HG02973 (cell line): ENCODE measurements around the gene CTBP1.

Source experiments
- ATAC-seq: cut with Tn5 transposase; IDR thresholded peaks from one replicate; pipeline ENCODE4 v1.9.1; 2021; ENCODE audit warnings: moderate library complexity; ENCODE audit not compliant: unreplicated experiment

CTBP1 gene

GRCh38 chr4:1250921-1251772 is 2.2 kb upstream of the CTBP1 start:
- no peak for ATAC-seq

GRCh38 chr4:1250527-1250812 is 1.5 kb upstream of the CTBP1 start:
- no peak for ATAC-seq

- peak; percentile 2 for ATAC-seq
These were observed 999 bp upstream of the CTBP1 start for GRCh38 chr4:1249731-1250526.

GRCh38 chr4:1249148-1249730 is 309 bp upstream of the CTBP1 start:
- ATAC-seq: peak; percentile 50

- peak; percentile 13 for ATAC-seq
These were observed 1.1 kb downstream of the CTBP1 start for GRCh38 chr4:1247864-1248244.

- ATAC-seq: no peak
These were observed 1.7 kb downstream of the CTBP1 start for GRCh38 chr4:1246901-1247863.

GRCh38 chr4:1246111-1246881 is 2.6 kb downstream of the CTBP1 start:
- ATAC-seq: no peak

GRCh38 chr4:1245481-1246051 is 3.4 kb downstream of the CTBP1 start:
- no peak for ATAC-seq

- no peak for ATAC-seq
These were observed 3.9 kb downstream of the CTBP1 start for GRCh38 chr4:1244978-1245471.

- ATAC-seq: no peak
These were observed 4.6 kb downstream of the CTBP1 start for GRCh38 chr4:1244081-1244977.

GRCh38 chr4:1243451-1244080 is 5.4 kb downstream of the CTBP1 start:
- ATAC-seq: no peak

GRCh38 chr4:1242506-1243450 is 6.2 kb downstream of the CTBP1 start:
- no peak for ATAC-seq

- no peak for ATAC-seq
These were observed 6.9 kb downstream of the CTBP1 start for GRCh38 chr4:1241936-1242505.

GRCh38 chr4:1241466-1241935 is 7.4 kb downstream of the CTBP1 start:
- ATAC-seq: no peak

GRCh38 chr4:1240721-1241465 is 8.0 kb downstream of the CTBP1 start:
- ATAC-seq: no peak

GRCh38 chr4:1239950-1240307 is 9.0 kb downstream of the CTBP1 start:
- no peak for ATAC-seq
